Kidney (tissue), 14 donors: ENCODE data around the gene GNG7. TPM values are rescaled to one million over a fixed set of nuclear protein-coding genes. Genes with fewer than 3 reads are reported as not detected.
"Not testable (repeated sequence)": the region's sequence is repeated elsewhere in the genome, so short reads cannot be mapped to it uniquely, and the experiment has no call there.

Experiments used
- DNase-seq, 5 donors: peaks; one replicate each; pipeline ENCODE4 v3.0.0-alpha.2; 2013 to 2020
- FAIRE-seq: peaks from 2 replicates; lab custom pipeline; 2012; peaks lifted over from hg19 to GRCh38; lab: Jason Lieb, UNC
- H3K27ac ChIP-seq, 2 donors: one replicate each; pipeline ENCODE4 v1.7.0; 2013; ENCODE audit warnings: low read depth in 2 of 2, low read length in 2 of 2, inconsistent platforms in 1 of 2
- H3K27me3 ChIP-seq: one replicate; pipeline ENCODE4 v1.7.1; 2013; ENCODE audit warnings: low read length, inconsistent platforms; ENCODE audit not compliant: control insufficient read depth, insufficient read depth
- H3K36me3 ChIP-seq, 3 donors: one replicate each; pipeline versions ENCODE4 v1.7.0 to v1.7.1; 2013; ENCODE audit warnings: low read length in 3 of 3, control low read depth in 1 of 3, inconsistent platforms in 1 of 3; ENCODE audit not compliant: insufficient read depth in 3 of 3, control insufficient read depth in 2 of 3
- H3K4me1 ChIP-seq, 3 donors: one replicate each; pipeline versions ENCODE4 v1.7.0 to v1.7.1; 2013; ENCODE audit warnings: low read length in 3 of 3, inconsistent platforms in 1 of 3, low read depth in 1 of 3; ENCODE audit not compliant: control insufficient read depth in 2 of 3, insufficient read depth in 2 of 3
- H3K4me3 ChIP-seq, 3 donors: one replicate each; pipeline versions ENCODE4 v1.7.0 to v1.8.1; 2013; ENCODE audit warnings: low read length in 3 of 3, control low read depth in 1 of 3, inconsistent platforms in 1 of 3
- H3K9ac ChIP-seq, 3 donors: one replicate each; pipeline versions ENCODE4 v1.7.0 to v1.7.1; 2013; ENCODE audit warnings: low read length in 3 of 3, control low read depth in 1 of 3, inconsistent platforms in 1 of 3
- H3K9me3 ChIP-seq, 3 donors: one replicate each; pipeline versions ENCODE4 v1.7.0 to v1.7.1; 2013; ENCODE audit warnings: low read length in 3 of 3, control low read depth in 1 of 3, inconsistent platforms in 1 of 3; ENCODE audit not compliant: control insufficient read depth in 2 of 3, insufficient read depth in 1 of 3
- intact Hi-C: fragments of 100-400 bp; cut with DNase I; formaldehyde crosslinking; loops from one replicate; pipeline ENCODE4 v1.11.1; 2022
- polyA plus RNA-seq: library from polyadenylated mRNA; stranded (reverse); fragments of 350-450 nt; fragmentation: Illumina TruSeq; extraction: RNeasy Lipid Tissue Mini Kit (QIAGEN cat#74804); gene quantifications from one replicate; pipeline ENCODE4 v1.2.3, GENCODE V29; 2014; ENCODE audit warnings: low read depth, low replicate concordance; ENCODE audit not compliant: insufficient read depth
- total RNA-seq: library from RNA; stranded (reverse); fragmentation: NEBNext Ultra II Directional; extraction: Animal tissue kit (Norgen Biotek cat#: 25700); gene quantifications from one replicate; pipeline ENCODE4 v1.2.1, GENCODE V29; 2021
- TF ChIP-seq, protein P1 (sequence below): IDR thresholded peaks from 3 replicates; pipeline ENCODE4 v1.5.1; 2012; ENCODE audit warnings: mild to moderate bottlenecking, moderate library complexity, borderline replicate concordance; ENCODE audit not compliant: insufficient read depth; ENCODE audit errors: extremely low read depth
- donor health status: control.
- donor health status: control.
- donor health status: control.
- donor health status: control.
- donor health status: control.
- donor health status: DM: yes; HTN: yes; CAD: no.
- donor health status: Normal renal cell carcinoma (clear cell type).

GNG7 gene
- total and polyA plus RNA-seq, 2 donors from 2014 or later: 9.9 to 13.4 TPM

GRCh38 chr19:2584002-2584401 lies 118.5 kb downstream of the GNG7 start:
- intact Hi-C loops: no loop called here
- TF ChIP-seq, protein P1, sequence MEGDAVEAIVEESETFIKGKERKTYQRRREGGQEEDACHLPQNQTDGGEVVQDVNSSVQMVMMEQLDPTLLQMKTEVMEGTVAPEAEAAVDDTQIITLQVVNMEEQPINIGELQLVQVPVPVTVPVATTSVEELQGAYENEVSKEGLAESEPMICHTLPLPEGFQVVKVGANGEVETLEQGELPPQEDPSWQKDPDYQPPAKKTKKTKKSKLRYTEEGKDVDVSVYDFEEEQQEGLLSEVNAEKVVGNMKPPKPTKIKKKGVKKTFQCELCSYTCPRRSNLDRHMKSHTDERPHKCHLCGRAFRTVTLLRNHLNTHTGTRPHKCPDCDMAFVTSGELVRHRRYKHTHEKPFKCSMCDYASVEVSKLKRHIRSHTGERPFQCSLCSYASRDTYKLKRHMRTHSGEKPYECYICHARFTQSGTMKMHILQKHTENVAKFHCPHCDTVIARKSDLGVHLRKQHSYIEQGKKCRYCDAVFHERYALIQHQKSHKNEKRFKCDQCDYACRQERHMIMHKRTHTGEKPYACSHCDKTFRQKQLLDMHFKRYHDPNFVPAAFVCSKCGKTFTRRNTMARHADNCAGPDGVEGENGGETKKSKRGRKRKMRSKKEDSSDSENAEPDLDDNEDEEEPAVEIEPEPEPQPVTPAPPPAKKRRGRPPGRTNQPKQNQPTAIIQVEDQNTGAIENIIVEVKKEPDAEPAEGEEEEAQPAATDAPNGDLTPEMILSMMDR: no peak
- no peak overlapping the region for H3K9ac ChIP-seq
- no peak overlapping the region for H3K4me3 ChIP-seq
- no peaks in the 10 kb centered on the region for H3K36me3 ChIP-seq
- FAIRE-seq (no peak), DNase-seq (no peak)
- no peaks in the 10 kb centered on the region for H3K27me3 ChIP-seq
- no peaks in the 10 kb centered on the region for H3K9me3 ChIP-seq
- no peak overlapping the region for H3K27ac ChIP-seq
- peaks cover 0 to 18% (median 11%) of the 10 kb centered on the region in 3 donors for H3K4me1 ChIP-seq

GRCh38 chr19:2582984-2583956 lies 119.2 kb downstream of the GNG7 start:
- peaks cover 0 to 22% (median 14%) of the 10 kb centered on the region in 3 donors for H3K4me1 ChIP-seq
- intact Hi-C loops: no loop called here
- H3K27ac ChIP-seq: no peak overlapping the region
- H3K36me3 ChIP-seq: no peaks in the 10 kb centered on the region
- no peak overlapping the region for H3K4me3 ChIP-seq
- TF ChIP-seq, protein P1: no peak
- H3K9ac ChIP-seq: no peak overlapping the region
- DNase-seq (no peak), FAIRE-seq (no peak)
- H3K27me3 ChIP-seq: no peaks in the 10 kb centered on the region
- no peaks in the 10 kb centered on the region for H3K9me3 ChIP-seq

- H3K27ac ChIP-seq, H3K9me3 ChIP-seq, H3K4me3 ChIP-seq, H3K9ac ChIP-seq, intact Hi-C loops, H3K36me3 ChIP-seq, H3K27me3 ChIP-seq, FAIRE-seq: not testable (repeated sequence)
- peak in 1 of 5 donors; percentile 29 for DNase-seq
- peaks cover 0 to 29% (median 25%) of the 10 kb centered on the region in 3 donors for H3K4me1 ChIP-seq
Observed at GRCh38 chr19:2580396-2580795, 122.1 kb downstream of the GNG7 start.

DNA sequence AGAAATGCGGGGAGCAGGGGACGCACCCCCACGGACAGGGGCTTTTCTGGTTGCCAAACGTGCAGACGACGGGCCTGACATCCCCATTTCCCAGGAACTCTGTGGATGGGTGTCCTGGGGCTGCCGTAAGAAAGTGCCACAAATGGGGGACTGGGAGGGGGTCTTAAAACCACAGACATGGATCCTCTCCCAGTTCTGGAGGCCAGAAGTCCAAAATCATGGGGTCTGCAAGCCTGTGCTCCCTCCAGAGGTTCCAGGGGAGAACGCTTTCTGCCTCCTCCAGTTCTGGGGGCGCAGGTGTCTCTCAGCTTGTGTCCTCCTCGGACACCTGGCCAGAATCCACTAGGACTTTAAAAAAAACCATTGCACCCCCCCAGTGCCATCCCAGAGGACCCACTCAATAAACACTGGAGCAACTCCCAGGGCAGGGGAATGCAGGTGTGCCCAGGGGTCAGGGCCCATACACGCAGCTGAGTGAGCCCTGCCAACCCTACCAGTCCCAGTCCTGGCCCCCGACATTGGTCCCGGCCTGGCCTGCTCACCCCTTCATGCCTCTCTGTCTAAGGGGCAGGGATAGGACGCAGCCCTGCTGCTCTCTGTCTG lies 122.7 kb downstream of the GNG7 start:
- H3K9me3 ChIP-seq: no peaks in the 10 kb centered on the region
- no peaks in the 10 kb centered on the region for H3K36me3 ChIP-seq
- FAIRE-seq (no peak), DNase-seq (peak in 1 of 5 donors; percentile 44)
- H3K9ac ChIP-seq: peak overlapping the region in 2 of 3 donors; percentile 4 to 91
- peak overlapping the region in 2 of 3 donors; percentile 54 to 56 for H3K4me3 ChIP-seq
- intact Hi-C loops: no loop called here
- H3K4me1 ChIP-seq: peaks cover 0 to 29% (median 25%) of the 10 kb centered on the region in 3 donors
- TF ChIP-seq, protein P1: no peak
- no peaks in the 10 kb centered on the region for H3K27me3 ChIP-seq
- H3K27ac ChIP-seq: peak overlapping the region; percentile 88 to 92
